Endothelial cell of umbilical vein (primary cell): ENCODE measurements around the gene PPFIBP2. TPM values are rescaled to one million over a fixed set of nuclear protein-coding genes. Genes with fewer than 3 reads are reported as not detected.

Experiments used
- BruUV-seq: library from RNA; stranded (reverse); fragments of 400-500 nt; replicated peaks from 2 replicates; lab custom pipeline; 2021; lab: Mats Ljungman, UMichigan
- CTCF ChIA-PET: fragments of 300-600, 350-600 bp; sonication (Branson Sonifier 250); formaldehyde crosslinking; loops from one replicate; lab custom pipeline; 2021; ENCODE audit warnings: antibody characterized with exemption, inconsistent platforms; lab: Charles Lee
- POLR2A ChIA-PET: fragments of 300-600, 350-600 bp; sonication (Branson Sonifier 250); formaldehyde crosslinking; loops from one replicate; lab custom pipeline; 2021; ENCODE audit warnings: antibody characterized with exemption, inconsistent platforms; lab: Charles Lee
- DNase-seq: peaks from one replicate; pipeline ENCODE4 v3.0.0-alpha.2; 2011; ENCODE audit warnings: low read depth, low spot score
- FAIRE-seq: peaks from 2 replicates; lab custom pipeline; 2011; peaks lifted over from hg19 to GRCh38; lab: Jason Lieb, UNC
- H2AFZ ChIP-seq: 2 replicates; pipeline ENCODE4 v1.6.0; 2012; ENCODE audit warnings: low read depth, low read length, control low read depth, inconsistent platforms
- H3K27ac ChIP-seq: 2 replicates; pipeline ENCODE4 v1.5.1; 2011; ENCODE audit warnings: low read depth, mild to moderate bottlenecking, control low read depth, low read length, moderate library complexity; ENCODE audit not compliant: insufficient read depth
- H3K27me3 ChIP-seq, 2 experiments: 2 replicates each; pipeline versions ENCODE4 v1.6.0 to v1.6.1; 2011; ENCODE audit warnings: low read length in 2 of 2, mixed read lengths in 1 of 2; ENCODE audit not compliant: control insufficient read depth in 2 of 2, insufficient read depth in 2 of 2
- H3K36me3 ChIP-seq, 2 experiments: 2 replicates in 1 of 2; 3 replicates in 1 of 2; pipeline ENCODE4 v1.5.1; 2011; ENCODE audit warnings: low read length in 2 of 2, mild to moderate bottlenecking in 1 of 2, moderate library complexity in 1 of 2; ENCODE audit not compliant: control insufficient read depth in 2 of 2, insufficient read depth in 2 of 2; ENCODE audit errors: extremely low read depth in 1 of 2
- H3K4me1 ChIP-seq: 3 replicates; pipeline ENCODE4 v1.5.1; 2011; ENCODE audit warnings: mild to moderate bottlenecking, low read length; ENCODE audit not compliant: control insufficient read depth, insufficient read depth; ENCODE audit errors: extremely low read depth
- H3K4me2 ChIP-seq: 2 replicates; pipeline ENCODE4 v1.6.1; 2011; ENCODE audit warnings: low read length, control low read depth, mixed read lengths; ENCODE audit not compliant: insufficient read depth
- H3K4me3 ChIP-seq, 3 experiments: fragments of 200-600 bp in 1 of 3; sonication (generic), shearing (Covaris generic) in 1 of 3; replicated peaks in 1 of 3; 2 replicates each; pipeline ENCODE4 v1.5.1; 2011 to 2016; ENCODE audit warnings: control low read depth in 3 of 3, low read length in 3 of 3, mild to moderate bottlenecking in 2 of 3, inconsistent platforms in 1 of 3, low read depth in 1 of 3, moderate library complexity in 1 of 3; ENCODE audit not compliant: insufficient read depth in 1 of 3
- H3K79me2 ChIP-seq: 2 replicates; pipeline ENCODE4 v1.6.0; 2012; ENCODE audit warnings: low read length, inconsistent platforms; ENCODE audit not compliant: control insufficient read depth, insufficient read depth
- H3K9ac ChIP-seq: replicated peaks from 2 replicates; pipeline ENCODE3; 2011; ENCODE audit warnings: low read length, control low read depth; ENCODE audit not compliant: insufficient read depth; ENCODE audit errors: extremely low read depth
- H3K9me1 ChIP-seq: replicated peaks from 3 replicates; pipeline ENCODE4 v1.6.0; 2011; ENCODE audit warnings: mild to moderate bottlenecking, low read length; ENCODE audit not compliant: control insufficient read depth, insufficient read depth; ENCODE audit errors: extremely low read depth
- H3K9me3 ChIP-seq: replicated peaks from 2 replicates; pipeline ENCODE4 v1.5.1; 2012; ENCODE audit warnings: low read length, inconsistent platforms; ENCODE audit not compliant: control insufficient read depth, insufficient read depth
- H4K20me1 ChIP-seq: replicated peaks from 2 replicates; pipeline ENCODE3; 2011; ENCODE audit warnings: mild to moderate bottlenecking, low read length; ENCODE audit not compliant: control insufficient read depth, insufficient read depth; ENCODE audit errors: extremely low read depth
- GATA2 ChIP-seq: IDR thresholded peaks from 2 replicates; pipeline ENCODE4 v1.7.0; 2011; ENCODE audit warnings: low read depth, mild to moderate bottlenecking, moderate library complexity, mixed read lengths, low read length; ENCODE audit not compliant: insufficient read length, insufficient read depth
- JUN ChIP-seq: IDR thresholded peaks from 2 replicates; pipeline ENCODE4 v1.6.1; 2011; ENCODE audit warnings: borderline replicate concordance, low read depth; ENCODE audit not compliant: insufficient read length, insufficient read depth
- dilution Hi-C: fragments of 300-500 bp; cut with MboI; formaldehyde crosslinking; loops from one replicate; pipeline ENCODE4 v1.15.0; 2019; ENCODE audit warnings: low sequenced_read_pairs; ENCODE audit not compliant: extremely low pct_ligation_motif_present
- intact Hi-C: fragments of 100-400 bp; cut with micrococcal nuclease; formaldehyde crosslinking; loops from one replicate; pipeline ENCODE4 v1.10.0; 2022
- polyA plus RNA-seq, 4 experiments: library from polyadenylated mRNA; depleted of rRNA in 3 of 4; stranded (reverse) in 3 of 4; unstranded in 1 of 4; fragments of >200 nt; gene quantifications; 2 replicates each; pipeline versions ENCODE4 v1.2.1 to v1.2.3, GENCODE V29; 2011 to 2012; ENCODE audit warnings: missing spikeins in 1 of 4
- total RNA-seq: library from RNA; stranded (reverse); gene quantifications from 2 replicates; pipeline ENCODE4 v1.2.3, GENCODE V29; 2021

Gene PPFIBP2
- total and polyA plus RNA-seq, 2 donors (not counting 3 experiments of a cell fraction or from before 2014, with no cell fraction given): 1.3 to 4.0 TPM

DNA sequence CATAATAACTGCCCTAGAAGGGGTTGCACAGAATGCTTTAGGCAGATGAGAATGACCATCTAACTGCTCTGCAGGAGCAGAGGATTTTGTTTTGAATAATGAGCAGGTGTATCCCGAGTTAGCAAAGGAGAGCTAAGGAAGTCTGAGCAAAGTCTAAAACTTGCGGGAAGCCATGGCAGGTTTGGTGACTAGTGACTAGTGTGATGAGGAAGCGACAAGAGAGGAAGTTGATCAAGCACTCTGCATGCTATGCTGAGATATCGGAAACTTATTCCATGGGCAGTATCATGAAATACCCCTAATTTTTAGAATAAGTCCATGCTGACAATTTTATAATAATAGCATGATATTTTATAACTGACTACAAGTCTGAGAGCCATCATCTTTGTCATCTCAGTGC, 15.6 kb upstream of the PPFIBP2 start:
- Histone ChIP-seq H3K79me2 (no peaks in the 10 kb centered on the region), H3K4me3 (no peak overlapping the region), H3K27ac (no peak overlapping the region), H3K9me3 (no peaks in the 10 kb centered on the region), H3K4me1 (no peaks in the 10 kb centered on the region), H3K36me3 (no peaks in the 10 kb centered on the region), H3K27me3 (no peaks in the 10 kb centered on the region), H4K20me1 (no peaks in the 10 kb centered on the region), H2AFZ (no peak overlapping the region), H3K9ac (no peak overlapping the region), H3K9me1 (no peaks in the 10 kb centered on the region), H3K4me2 (no peak overlapping the region)
- POLR2A ChIA-PET: interaction anchor here (0.5 kb wide), 1 partner anchor 93 kb away, joined by 4 read pairs; no protein-coding TSS in a partner anchor
- FAIRE-seq (no peak), DNase-seq (no peak)
- CTCF ChIA-PET: no interaction called here
- dilution Hi-C loops: no loop called here
- BruUV-seq: no TSS peak
- intact Hi-C loops: no loop called here
- no peak for TF ChIP-seq GATA2

DNA sequence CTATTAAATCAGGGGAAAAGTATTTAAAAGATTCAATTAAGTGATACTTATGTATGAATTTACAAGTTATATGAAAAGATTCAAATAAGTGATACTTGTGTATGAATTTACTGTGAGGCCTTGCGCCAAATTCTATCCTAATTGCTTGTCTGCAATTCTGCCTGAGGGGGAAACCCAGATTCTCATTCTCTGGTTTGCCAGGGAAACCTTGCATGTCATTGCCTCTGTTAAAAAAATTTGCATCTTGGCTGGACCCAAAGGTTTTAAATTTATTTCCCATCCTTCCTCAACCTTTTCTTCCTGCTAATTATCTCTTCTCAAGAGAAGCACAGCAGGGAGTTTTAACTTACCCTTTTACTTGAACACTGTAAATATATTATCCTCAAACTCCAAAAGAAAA, 14.7 kb upstream of the PPFIBP2 start:
- FAIRE-seq (no peak), DNase-seq (no peak)
- CTCF ChIA-PET: interaction anchor here (1.1 kb wide), 1 partner anchor 14 kb away, joined by 4 read pairs; the partner anchor contains the start of gene OLFML1
- Histone ChIP-seq H3K4me3 (no peak overlapping the region), H3K4me2 (no peak overlapping the region), H4K20me1 (no peaks in the 10 kb centered on the region), H3K79me2 (no peaks in the 10 kb centered on the region), H3K9me3 (no peaks in the 10 kb centered on the region), H3K36me3 (no peaks in the 10 kb centered on the region), H3K9me1 (no peaks in the 10 kb centered on the region), H3K9ac (no peak overlapping the region), H3K27ac (no peak overlapping the region), H2AFZ (no peak overlapping the region), H3K4me1 (no peaks in the 10 kb centered on the region), H3K27me3 (no peaks in the 10 kb centered on the region)
- POLR2A ChIA-PET: no interaction called here
- TF ChIP-seq JUN (no peak), GATA2 (no peak)
- dilution Hi-C loops (no loop called here), intact Hi-C loops (no loop called here)
- BruUV-seq: no TSS peak
